ENCODE results near the gene PRKCH. TPM values are rescaled to one million over a fixed set of nuclear protein-coding genes. Genes with fewer than 3 reads are reported as not detected.

The PRKCH gene
- total RNA-seq, 1 experiment from 2014 or later: 5.2 TPM

- no peak overlapping the region for H3K4me2 ChIP-seq (ENCODE audit: insufficient read depth, insufficient read length, low read length)
- DNase-seq: no peak
- peaks cover 0 to 7% (median 2%) of the 10 kb centered on the region in 3 experiments; a peak in 1 of 7 replicates for H3K36me3 Mint-ChIP-seq (ENCODE audit: insufficient read depth in 1 of 3, low read depth in 3 of 3)
- H3K23me2 ChIP-seq (ENCODE audit: insufficient read length, low read depth, low read length, poor library complexity, severe bottlenecking): no peaks in the 10 kb centered on the region
- H2AK5ac ChIP-seq (ENCODE audit: insufficient read length, low read length): no peak overlapping the region
- H3T11ph ChIP-seq (ENCODE audit: low read length): no peak overlapping the region
- no peak overlapping the region for H3K14ac ChIP-seq (ENCODE audit: insufficient read depth, low read length)
- H3K79me1 ChIP-seq (ENCODE audit: insufficient read depth, low read depth, low read length, poor library complexity, severe bottlenecking): no peaks in the 10 kb centered on the region
- no peak overlapping the region for H2BK5ac ChIP-seq (ENCODE audit: insufficient read length, low read length)
- no peaks in the 10 kb centered on the region for H4K20me1 ChIP-seq (ENCODE audit: control insufficient read depth, insufficient read depth, insufficient read length)
- H3K27ac ChIP-seq (ENCODE audit: insufficient read length, low read depth, low read length): no peak overlapping the region
- H3K9me3 ChIP-seq (ENCODE audit: control insufficient read depth, low read depth, low read length): no peaks in the 10 kb centered on the region
- no peak overlapping the region for H3K4ac ChIP-seq (ENCODE audit: low read depth, low read length)
- no peaks in the 10 kb centered on the region; the same call in 1 of the 2 replicates for H3K79me2 ChIP-seq (ENCODE audit: insufficient read depth, low read length)
- no peak overlapping the region for H3K23ac ChIP-seq (ENCODE audit: insufficient read length, low read depth, low read length)
- no peak overlapping the region for H2AFZ ChIP-seq (ENCODE audit: low read length)
- H3K18ac ChIP-seq (ENCODE audit: insufficient read length, low read depth, low read length): no peak overlapping the region
- H3K27me3 ChIP-seq (ENCODE audit: insufficient read depth, low read length): no peaks in the 10 kb centered on the region
- no peak overlapping the region for H2BK15ac ChIP-seq (ENCODE audit: low read depth, low read length)
- peaks cover 21 to 23% of the 10 kb centered on the region in 2 experiments for H3K4me1 Mint-ChIP-seq
- H2BK120ac ChIP-seq (ENCODE audit: low read depth, low read length, poor library complexity, severe bottlenecking): no peak overlapping the region
- TF ChIP-seq CTCF (conservative IDR thresholded peaks at IDR 0.05): no peak
- no peak overlapping the region for H4K8ac ChIP-seq (replicated peaks; ENCODE audit: insufficient read length, low read depth, low read length)
- no peak overlapping the region for H2BK12ac ChIP-seq (ENCODE audit: insufficient read length, low read depth, low read length)
- H3K9me3 Mint-ChIP-seq: peaks cover 6 to 7% of the 10 kb centered on the region in 2 experiments; a peak in 3 of 5 replicates
- H3K27me3 Mint-ChIP-seq (ENCODE audit: low read depth): no peaks in the 10 kb centered on the region; the same call in 1 of the 2 replicates
- no CpG with 5 or more reads among the region's 4 CpGs for WGBS (ENCODE audit: extremely low coverage, insufficient read length, low lambda C conversion rate)
- H3K9ac ChIP-seq (ENCODE audit: extremely low read depth, insufficient read length, low read length): no peak overlapping the region
- H4K5ac ChIP-seq (ENCODE audit: insufficient read length, low read depth, low read length): no peak overlapping the region
- peaks cover 10% of the 10 kb centered on the region; the same call in 1 of the 2 replicates for H3K4me1 ChIP-seq (ENCODE audit: insufficient read depth, low read length)
- H3K56ac ChIP-seq (ENCODE audit: insufficient read length, low read depth, low read length): no peak overlapping the region
- no peak overlapping the region for H4K91ac ChIP-seq (ENCODE audit: insufficient read length, low read depth, low read length)
- no peak overlapping the region for H3K4me3 Mint-ChIP-seq
- H3K27ac Mint-ChIP-seq: no peak overlapping the region
- no peak overlapping the region for H2BK20ac ChIP-seq (ENCODE audit: low read depth, low read length, poor library complexity, severe bottlenecking)
Measured at GRCh38 chr14:61435563-61436337, 114.4 kb downstream of the PRKCH start.
